Trophoblast cell (in vitro differentiated cells and primary cell): ENCODE measurements around the gene PHTF1.

Experiments used
- DNase-seq, 2 donors: peaks; one replicate each; pipeline ENCODE4 v3.0.0-alpha.2; 2016
- H2AFZ ChIP-seq: 2 replicates; pipeline ENCODE4 v1.6.1; 2013; ENCODE audit warnings: low read length, moderate library complexity, mild to moderate bottlenecking; ENCODE audit not compliant: insufficient read depth, poor library complexity
- H2AK5ac ChIP-seq: 2 replicates; pipeline ENCODE4 v1.6.1; 2013; ENCODE audit warnings: mild to moderate bottlenecking, low read length
- H2BK120ac ChIP-seq: 2 replicates; pipeline ENCODE4 v1.6.1; 2013; ENCODE audit warnings: low read length, mild to moderate bottlenecking, moderate library complexity; ENCODE audit not compliant: insufficient read depth, poor library complexity
- H2BK12ac ChIP-seq: 2 replicates; pipeline ENCODE4 v1.6.1; 2013; ENCODE audit warnings: mild to moderate bottlenecking, low read length, moderate library complexity
- H2BK5ac ChIP-seq: 2 replicates; pipeline ENCODE4 v1.6.1; 2013; ENCODE audit warnings: low read length, low read depth, moderate library complexity, mild to moderate bottlenecking; ENCODE audit not compliant: poor library complexity
- H3K14ac ChIP-seq: 2 replicates; pipeline ENCODE4 v1.6.1; 2013; ENCODE audit warnings: mild to moderate bottlenecking, low read length
- H3K18ac ChIP-seq: 2 replicates; pipeline ENCODE4 v1.6.1; 2013; ENCODE audit warnings: mild to moderate bottlenecking, low read length
- H3K23ac ChIP-seq: 2 replicates; pipeline ENCODE4 v1.6.1; 2013; ENCODE audit warnings: low read length
- H3K27ac ChIP-seq: 2 replicates; pipeline ENCODE4 v1.5.1; 2013; ENCODE audit warnings: low read depth, mild to moderate bottlenecking, inconsistent platforms, low read length, moderate library complexity
- H3K27me3 ChIP-seq: 2 replicates; pipeline ENCODE4 v1.6.1; 2013; ENCODE audit warnings: inconsistent platforms, mild to moderate bottlenecking, low read length, moderate library complexity; ENCODE audit not compliant: insufficient read depth
- H3K36me3 ChIP-seq, 2 experiments: 1 replicate in 1 of 2; 2 replicates in 1 of 2; pipeline ENCODE4 v1.6.1; 2013; ENCODE audit warnings: low read length in 2 of 2, mild to moderate bottlenecking in 2 of 2, moderate library complexity in 1 of 2; ENCODE audit not compliant: insufficient read depth in 2 of 2, control insufficient read depth in 1 of 2
- H3K4ac ChIP-seq: 2 replicates; pipeline ENCODE4 v1.6.1; 2013; ENCODE audit warnings: low read depth, mild to moderate bottlenecking, low read length, moderate library complexity
- H3K4me1 ChIP-seq, 2 experiments: 1 replicate in 1 of 2; 2 replicates in 1 of 2; pipeline ENCODE4 v1.6.1; 2013; ENCODE audit warnings: low read length in 2 of 2, mild to moderate bottlenecking in 2 of 2, moderate library complexity in 1 of 2; ENCODE audit not compliant: insufficient read depth in 2 of 2, control insufficient read depth in 1 of 2
- H3K4me2 ChIP-seq: 2 replicates; pipeline ENCODE4 v1.6.1; 2013; ENCODE audit warnings: inconsistent platforms, mild to moderate bottlenecking, low read length, moderate library complexity
- H3K4me3 ChIP-seq: 2 replicates; pipeline ENCODE4 v1.5.1; 2013; ENCODE audit warnings: mild to moderate bottlenecking, low read depth, low read length, inconsistent platforms
- H3K79me1 ChIP-seq: one replicate; pipeline ENCODE4 v1.6.1; 2013; ENCODE audit warnings: low read length
- H3K79me2 ChIP-seq: 2 replicates; pipeline ENCODE4 v1.6.1; 2013; ENCODE audit warnings: low read length, mild to moderate bottlenecking; ENCODE audit not compliant: control insufficient read depth, insufficient read depth, poor library complexity
- H3K9ac ChIP-seq: 2 replicates; pipeline ENCODE4 v1.6.1; 2013; ENCODE audit warnings: mild to moderate bottlenecking, low read length
- H3K9me3 ChIP-seq: 2 replicates; pipeline ENCODE4 v1.6.1; 2013; ENCODE audit warnings: low read depth, mild to moderate bottlenecking, control low read depth, inconsistent platforms, low read length; ENCODE audit not compliant: insufficient read depth
- H4K12ac ChIP-seq: 2 replicates; pipeline ENCODE4 v1.6.1; 2013; ENCODE audit warnings: low read depth, mild to moderate bottlenecking, low read length, moderate library complexity
- H4K8ac ChIP-seq: 2 replicates; pipeline ENCODE4 v1.6.1; 2013; ENCODE audit warnings: low read depth, mild to moderate bottlenecking, low read length, moderate library complexity
- H4K91ac ChIP-seq: one replicate; pipeline ENCODE4 v1.6.1; 2013; ENCODE audit warnings: low read depth, mild to moderate bottlenecking, low read length, moderate library complexity
- WGBS: extraction: QIAGEN DNeasy Blood & Tissue Kit; methylation state at CpG from one replicate; pipeline ENCODE4 v1.1.7; 2013; ENCODE audit warnings: missing lambda C conversion rate; ENCODE audit not compliant: insufficient read length, insufficient coverage; ENCODE audit errors: extremely low coverage; 5-methylcytosine and 5-hydroxymethylcytosine counted together

Gene PHTF1

GRCh38 chr1:113647164-113647563 lies 112.1 kb downstream of the PHTF1 start:
- Histone ChIP-seq H2AK5ac (no peak overlapping the region), H3K4ac (no peak overlapping the region), H3K79me1 (no peaks in the 10 kb centered on the region), H3K18ac (no peak overlapping the region), H3K4me2 (no peak overlapping the region), H3K9ac (no peak overlapping the region), H3K9me3 (no peaks in the 10 kb centered on the region), H3K14ac (no peak overlapping the region), H3K36me3 (peaks cover under 1 to 2% of the 10 kb centered on the region in 2 experiments), H2BK12ac (no peak overlapping the region), H4K12ac (no peak overlapping the region), H2AFZ (no peak overlapping the region), H2BK5ac (no peak overlapping the region), H3K27me3 (no peaks in the 10 kb centered on the region), H2BK120ac (no peak overlapping the region), H3K4me3 (no peak overlapping the region), H4K8ac (no peak overlapping the region), H4K91ac (no peak overlapping the region), H3K27ac (no peak overlapping the region), H3K23ac (no peak overlapping the region), H3K79me2 (no peaks in the 10 kb centered on the region), H3K4me1 (no peaks in the 10 kb centered on the region)
- WGBS = no CpG with 5 or more reads among the region's 1 CpG
- no peak for DNase-seq
